ENCODE measurements around the gene CDK8. TPM values are rescaled to one million over a fixed set of nuclear protein-coding genes. Genes with fewer than 3 reads are reported as not detected.

CDK8 gene
- total RNA-seq, 2 experiments from 2014 or later: 16.8 to 22.3 TPM

- Histone ChIP-seq H3K27ac (ENCODE audit: low read depth, low read length, poor library complexity, severe bottlenecking) (no peak overlapping the region), H3K4me2 (ENCODE audit: low read length) (peak overlapping the region; percentile 81), H3K4me3 (ENCODE audit: low read depth, low read length, poor library complexity, severe bottlenecking) (peak overlapping the region; percentile 83), H3K79me2 (ENCODE audit: insufficient read depth, low read depth, low read length) (peaks cover 51% of the 10 kb centered on the region), H3K36me3 (ENCODE audit: insufficient read depth, low read length) (no peaks in the 10 kb centered on the region), H3K9me2 (ENCODE audit: insufficient read depth, low read length) (no peaks in the 10 kb centered on the region), H4K20me1 (ENCODE audit: insufficient read depth, low read length) (peaks cover 40% of the 10 kb centered on the region), H3K9me3 (ENCODE audit: low read length) (no peaks in the 10 kb centered on the region), H3K4me1 (ENCODE audit: insufficient read depth, low read length, poor library complexity, severe bottlenecking) (peaks cover 29% of the 10 kb centered on the region), H2AFZ (ENCODE audit: low read length) (peak overlapping the region; percentile 98; the same call in 1 of the 2 replicates)
- CTCF ChIA-PET (ENCODE audit: unreplicated experiment): interaction anchor here (0.6 kb wide), 1 partner anchor 79 kb away, joined by 3 read pairs; no protein-coding TSS in a partner anchor
- intact Hi-C loops (cut with micrococcal nuclease; ENCODE audit: unreplicated experiment): loop anchor here (1.0 to 10.0 kb wide), 3 partner anchors 33 to 240 kb away; no protein-coding TSS in a partner anchor
- POLR2A ChIA-PET: interaction anchor here (0.6 to 0.7 kb wide), 2 partner anchors 18 to 77 kb away, joined by 3 read pairs; no protein-coding TSS in a partner anchor
- no TSS peak for BruUV-seq (replicated peaks)
- DNase-seq (ENCODE audit: low spot score): peak; percentile 62
- TF ChIP-seq CTCF (conservative IDR thresholded peaks at IDR 0.05; ENCODE audit: low read length): no peak
- TF ChIP-seq EZH2phosphoT487 (IDR thresholded peaks at IDR 0.05; ENCODE audit: borderline replicate concordance, low read depth, low read length): no peak
These were observed 718 bp downstream of the CDK8 start for GRCh38 chr13:26254583-26255111.

- Histone ChIP-seq H3K4me1 (ENCODE audit: insufficient read depth, low read length, poor library complexity, severe bottlenecking) (peaks cover 29% of the 10 kb centered on the region), H3K4me2 (ENCODE audit: low read length) (peak overlapping the region; percentile 81), H3K79me2 (ENCODE audit: insufficient read depth, low read depth, low read length) (peaks cover 55% of the 10 kb centered on the region), H3K9me2 (ENCODE audit: insufficient read depth, low read length) (no peaks in the 10 kb centered on the region), H3K36me3 (ENCODE audit: insufficient read depth, low read length) (no peaks in the 10 kb centered on the region), H3K9me3 (ENCODE audit: low read length) (no peaks in the 10 kb centered on the region), H2AFZ (ENCODE audit: low read length) (peak overlapping the region; percentile 98; the same call in 1 of the 2 replicates), H4K20me1 (ENCODE audit: insufficient read depth, low read length) (peaks cover 44% of the 10 kb centered on the region), H3K4me3 (ENCODE audit: low read depth, low read length, poor library complexity, severe bottlenecking) (peak overlapping the region; percentile 83), H3K27ac (ENCODE audit: low read depth, low read length, poor library complexity, severe bottlenecking) (no peak overlapping the region)
- POLR2A ChIA-PET: interaction anchor here (0.7 kb wide), 1 partner anchor 77 kb away, joined by 3 read pairs; no protein-coding TSS in a partner anchor
- no peak for TF ChIP-seq CTCF (conservative IDR thresholded peaks at IDR 0.05; ENCODE audit: low read length)
- no peak for TF ChIP-seq EZH2phosphoT487 (IDR thresholded peaks at IDR 0.05; ENCODE audit: borderline replicate concordance, low read depth, low read length)
- CTCF ChIA-PET (ENCODE audit: unreplicated experiment): interaction anchor here (0.6 kb wide), 1 partner anchor 78 kb away, joined by 3 read pairs; no protein-coding TSS in a partner anchor
- no peak for DNase-seq (ENCODE audit: low spot score)
- BruUV-seq (replicated peaks): no TSS peak
- intact Hi-C loops (cut with micrococcal nuclease; ENCODE audit: unreplicated experiment): loop anchor here (2.0 to 10.0 kb wide), 2 partner anchors 68 to 240 kb away; no protein-coding TSS in a partner anchor
These were observed 1.2 kb downstream of the CDK8 start for GRCh38 chr13:26255115-26255514.
